ENCODE data around the gene KLK12. TPM values are rescaled to one million over a fixed set of nuclear protein-coding genes. Genes with fewer than 3 reads are reported as not detected.
A peak's percentile ranks its signal among the peaks of the same experiment; 100 is the strongest.

The KLK12 gene
- total and polyA plus RNA-seq, 9 of the 15 experiments (the other 6 are each of a cell fraction or from before 2014, with no cell fraction given), result not detected

GRCh38 chr19:51020988-51021651 is 13.7 kb downstream of the KLK12 start (continued):
- TF ChIP-seq ZBTB11 (CRISPR knock-in tag; IDR thresholded peaks at IDR 0.05) (no peak), TFE3 (CRISPR knock-in tag; IDR thresholded peaks at IDR 0.05) (peak; percentile 63), ZNF23 (CRISPR knock-in tag; IDR thresholded peaks at IDR 0.05) (no peak), LEF1 (IDR thresholded peaks at IDR 0.05) (no peak), RAD21 (CRISPR knock-in tag; conservative IDR thresholded peaks at IDR 0.05 in 1 of 2, IDR thresholded peaks at IDR 0.05 in 1 of 2) (peak; percentile 58 to 82), SRSF7 (optimal IDR thresholded peaks at IDR 0.05; ENCODE audit: low read depth, low read length) (no peak), SMC3 (conservative IDR thresholded peaks at IDR 0.05; ENCODE audit: insufficient read depth, low read depth, low read length) (peak; percentile 68), DEAF1 (CRISPR knock-in tag; IDR thresholded peaks at IDR 0.05) (0 out of 2 replicates have a peak, but pooled peaks have one; percentile 46), POLR2A (conservative IDR thresholded peaks at IDR 0.05) (no peak), MLLT1 (IDR thresholded peaks at IDR 0.05) (peak in 1 of 2 experiments; percentile 34; a peak in 1 of 4 replicates), FOXK1 (CRISPR knock-in tag; IDR thresholded peaks at IDR 0.05; ENCODE audit: borderline replicate concordance) (0 out of 2 replicates have a peak, but pooled peaks have one; percentile 35), HNRNPL (IDR thresholded peaks at IDR 0.05; ENCODE audit: low read depth, low read length) (no peak), USF1 (CRISPR knock-in tag; IDR thresholded peaks at IDR 0.05) (peak; percentile 73), ZBTB33 (CRISPR knock-in tag; IDR thresholded peaks at IDR 0.05) (0 out of 2 replicates have a peak, but pooled peaks have one; percentile 19), POLR3A (IDR thresholded peaks at IDR 0.05; ENCODE audit: borderline replicate concordance, extremely low read depth, insufficient read depth, insufficient read length) (no peak)

Data from K562 (cell line).